ENCODE measurements around the gene ACIN1.

The ACIN1 gene

GRCh38 chr14:23057757-23058653 lies 36.9 kb downstream of the ACIN1 start:
- DNase-seq (ENCODE audit: low read depth in 2 of 2) = peak; percentile 66 to 74

GRCh38 chr14:23056956-23057756 lies 37.8 kb downstream of the ACIN1 start, which contains the start of gene CDH24:
TSS of gene CDH24 (minus strand) at chr14:23057520. CDS start at chr14:23055733, 1,787 bp downstream.
- DNase-seq (ENCODE audit: low read depth in 2 of 2) = peak; percentile 49

GRCh38 chr14:23056145-23056955 lies 38.6 kb downstream of the ACIN1 start:
- peak; percentile 41 to 45 for DNase-seq (ENCODE audit: low read depth in 2 of 2)

- DNase-seq (ENCODE audit: low read depth in 2 of 2) = no peak
These were observed 39.3 kb downstream of the ACIN1 start for GRCh38 chr14:23055621-23056144.

GRCh38 chr14:23055147-23055550 lies 39.8 kb downstream of the ACIN1 start:
- DNase-seq (ENCODE audit: low read depth in 2 of 2) = no peak

- no peak for DNase-seq (ENCODE audit: low read depth in 2 of 2)
These were observed 40.7 kb downstream of the ACIN1 start for GRCh38 chr14:23054000-23054811.

GRCh38 chr14:23053426-23053825 lies 41.5 kb downstream of the ACIN1 start:
- no peak for DNase-seq (ENCODE audit: low read depth in 2 of 2)

GRCh38 chr14:23052671-23053070 lies 42.3 kb downstream of the ACIN1 start:
- DNase-seq (ENCODE audit: low read depth in 2 of 2) = no peak

GRCh38 chr14:23052182-23052623 lies 42.7 kb downstream of the ACIN1 start:
- no peak for DNase-seq (ENCODE audit: low read depth in 2 of 2)

- no peak for DNase-seq (ENCODE audit: low read depth in 2 of 2)
These were observed 43.5 kb downstream of the ACIN1 start for GRCh38 chr14:23051141-23052057.

- no peak for DNase-seq (ENCODE audit: low read depth in 2 of 2)
These were observed 45.9 kb downstream of the ACIN1 start for GRCh38 chr14:23049011-23049410.

- DNase-seq (ENCODE audit: low read depth in 2 of 2) = no peak
These were observed 46.9 kb downstream of the ACIN1 start for GRCh38 chr14:23047751-23048693.

- DNase-seq (ENCODE audit: low read depth in 2 of 2) = no peak
These were observed 47.8 kb downstream of the ACIN1 start for GRCh38 chr14:23047034-23047634.

GRCh38 chr14:23045419-23046357 lies 49.2 kb downstream of the ACIN1 start:
- DNase-seq (ENCODE audit: low read depth in 2 of 2) = no peak

- no peak for DNase-seq (ENCODE audit: low read depth in 2 of 2)
These were observed 50.1 kb downstream of the ACIN1 start for GRCh38 chr14:23044840-23045239.

- no peak for DNase-seq (ENCODE audit: low read depth in 2 of 2)
These were observed 51.2 kb downstream of the ACIN1 start for GRCh38 chr14:23043754-23044153.

- DNase-seq (ENCODE audit: low read depth in 2 of 2) = no peak
These were observed 51.8 kb downstream of the ACIN1 start for GRCh38 chr14:23043145-23043544.
